GM03348 (cell line): Measurements from ENCODE around the gene LTBP2.
"Not testable (repeated sequence)": the region's sequence is repeated elsewhere in the genome, so short reads cannot be mapped to it uniquely, and the experiment has no call there.

Experiments used
- DNase-seq: peaks from one replicate; pipeline ENCODE4 v3.0.0; 2012; ENCODE audit warnings: low spot score

Gene LTBP2

DNA sequence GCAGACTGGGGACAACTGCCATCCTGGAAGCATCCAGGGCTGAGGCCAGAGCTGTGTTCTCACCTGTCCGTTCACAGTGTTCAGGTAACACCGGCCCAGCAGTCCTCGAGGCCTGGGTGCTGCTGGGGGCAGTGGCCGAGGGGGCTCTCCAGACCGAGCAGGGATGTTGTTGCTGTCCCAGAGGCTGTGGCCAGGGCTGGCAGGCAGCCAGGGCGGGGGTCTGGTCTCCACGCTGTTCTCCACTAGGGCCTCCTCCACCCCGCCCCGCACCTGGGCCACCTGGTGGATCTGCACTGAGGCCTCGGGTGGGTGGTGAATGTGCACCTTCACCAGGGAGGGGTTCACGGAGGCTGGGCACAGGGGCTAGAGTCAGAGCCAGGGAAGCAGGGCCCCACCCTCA, 61.0 kb downstream of the LTBP2 start:
- no peak for DNase-seq

GRCh38 chr14:74550071-74550470, 62.0 kb downstream of the LTBP2 start:
- DNase-seq, result no peak

GRCh38 chr14:74549588-74549987, 62.4 kb downstream of the LTBP2 start:
- DNase-seq, result no peak

DNA sequence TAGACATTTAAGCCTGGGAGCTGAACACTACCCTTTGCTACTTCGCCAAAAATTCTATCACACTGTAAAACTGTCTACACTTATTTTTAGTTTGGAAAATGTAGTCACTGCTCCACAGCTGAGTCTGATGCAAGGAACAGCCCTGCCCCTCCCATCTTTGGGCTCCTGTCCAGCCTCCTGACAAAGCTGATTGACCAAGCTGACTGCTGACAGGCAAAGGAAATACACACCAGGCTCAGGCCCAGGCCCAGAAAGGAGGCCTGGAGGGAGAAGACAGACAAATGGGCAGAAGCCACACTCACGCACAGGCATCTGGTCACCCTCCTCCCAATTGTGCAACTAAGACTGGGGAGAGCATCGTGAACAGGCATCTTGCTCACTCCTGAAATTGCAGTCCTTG, 63.2 kb downstream of the LTBP2 start:
- peak; percentile 68 for DNase-seq

DNA sequence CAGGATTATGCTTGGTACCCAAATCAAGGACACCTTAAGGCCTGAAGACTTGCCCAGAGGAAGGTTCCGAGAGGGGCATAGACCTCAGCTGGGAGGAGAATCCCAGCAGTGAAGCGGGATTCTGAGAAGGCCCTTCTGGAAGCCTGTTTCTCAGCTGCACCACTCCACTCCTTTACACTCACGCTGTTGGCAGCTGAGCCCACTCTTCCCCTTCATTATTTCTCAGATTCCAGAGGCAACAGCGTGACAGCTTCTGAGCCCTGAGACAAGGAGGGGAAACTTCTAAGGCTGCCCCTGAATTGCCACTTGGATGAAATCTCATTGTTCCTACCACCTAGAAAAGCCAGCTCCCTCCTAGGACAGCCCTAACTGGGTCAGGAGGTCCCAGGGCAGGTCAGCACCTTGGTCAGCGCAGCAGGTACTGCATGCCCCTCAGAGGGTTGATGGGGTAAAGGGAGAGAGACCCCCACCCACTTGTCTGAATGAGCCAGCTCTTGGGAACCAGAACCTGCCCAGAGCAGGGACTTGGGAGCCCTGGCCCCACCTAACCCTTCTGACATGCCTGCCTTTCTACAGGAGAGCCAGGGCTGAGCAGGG, 64.6 kb downstream of the LTBP2 start:
- DNase-seq, result no peak

- no peak for DNase-seq
Measured at GRCh38 chr14:74546416-74546815, 65.6 kb downstream of the LTBP2 start.

DNA sequence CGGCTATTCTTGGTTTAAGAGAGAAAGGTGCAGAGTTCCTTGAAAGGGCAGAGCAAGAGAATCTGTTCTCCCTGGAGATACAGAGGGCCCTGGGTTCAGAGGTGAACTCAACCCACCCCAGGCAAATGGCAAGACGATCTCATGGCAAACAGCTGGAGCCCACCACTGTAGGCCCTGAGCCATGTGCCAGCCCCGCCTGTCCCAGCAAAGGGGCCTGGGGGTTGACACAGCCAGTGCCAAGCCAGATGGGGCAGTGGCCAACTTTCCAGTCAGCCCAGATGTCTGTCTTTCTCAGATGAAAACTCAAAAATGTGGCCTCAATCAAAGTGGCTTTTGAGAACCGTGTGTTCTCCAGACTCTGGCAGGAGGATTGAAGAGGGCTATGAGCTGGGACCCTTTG, 66.7 kb downstream of the LTBP2 start:
- DNase-seq, result no peak

DNA sequence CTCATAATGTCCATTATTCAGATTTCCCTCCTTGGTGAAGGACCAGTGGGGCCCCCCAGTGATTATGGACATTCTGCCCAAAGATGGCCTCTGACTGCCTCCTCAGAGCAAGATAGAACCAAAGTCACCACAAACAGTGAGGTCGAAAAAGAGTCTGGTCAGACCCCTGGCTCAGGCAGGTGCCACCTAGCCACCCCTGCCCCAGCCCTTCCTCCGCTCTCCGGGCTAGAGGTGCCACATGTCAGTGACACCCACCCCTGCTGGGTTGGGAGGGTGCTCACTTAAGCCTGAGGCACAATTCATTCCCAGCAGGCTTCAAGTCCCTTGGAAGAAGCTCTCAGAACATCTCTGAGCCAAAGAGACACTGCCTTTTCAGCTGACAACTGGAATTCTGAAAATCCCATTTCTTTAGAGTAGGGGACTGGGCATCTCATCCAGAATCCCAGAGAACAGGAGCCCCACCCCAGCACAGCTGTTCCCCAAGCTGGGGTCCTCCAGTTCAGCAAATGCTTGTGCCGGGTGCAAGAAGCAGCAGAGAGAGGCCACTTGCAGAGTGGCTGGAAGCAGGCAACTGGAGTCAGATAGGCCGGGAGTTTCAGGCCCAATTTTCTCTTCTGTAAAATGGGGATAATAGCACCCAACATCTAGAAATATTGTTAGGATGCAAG, 68.1 kb downstream of the LTBP2 start:
- no peak for DNase-seq

GRCh38 chr14:74542056-74542685, 69.9 kb downstream of the LTBP2 start:
- no peak for DNase-seq

- DNase-seq, result no peak
Measured at GRCh38 chr14:74541225-74541624, 70.8 kb downstream of the LTBP2 start.

DNA sequence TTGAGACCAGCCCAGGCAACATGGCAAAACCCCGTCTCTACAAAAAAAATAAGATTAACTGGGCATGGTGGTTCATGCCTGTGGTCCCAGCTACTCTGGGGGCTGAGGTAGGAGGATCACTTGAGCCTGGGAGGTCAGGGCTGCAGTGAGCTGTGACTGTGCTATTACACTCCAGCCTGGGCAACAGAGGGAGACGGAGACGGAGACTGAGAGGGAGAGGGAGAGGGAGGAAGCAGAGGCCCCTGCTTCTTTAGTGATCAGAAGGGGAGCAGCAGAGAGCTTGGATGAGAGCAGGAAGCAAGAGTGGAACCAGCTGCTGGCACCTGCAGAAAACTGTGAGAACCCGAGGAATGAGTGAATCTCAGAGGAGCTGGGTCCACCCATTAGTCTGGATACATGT, 72.5 kb downstream of the LTBP2 start:
- no peak for DNase-seq

GRCh38 chr14:74538411-74539391, 73.3 kb downstream of the LTBP2 start:
- DNase-seq, result no peak

DNA sequence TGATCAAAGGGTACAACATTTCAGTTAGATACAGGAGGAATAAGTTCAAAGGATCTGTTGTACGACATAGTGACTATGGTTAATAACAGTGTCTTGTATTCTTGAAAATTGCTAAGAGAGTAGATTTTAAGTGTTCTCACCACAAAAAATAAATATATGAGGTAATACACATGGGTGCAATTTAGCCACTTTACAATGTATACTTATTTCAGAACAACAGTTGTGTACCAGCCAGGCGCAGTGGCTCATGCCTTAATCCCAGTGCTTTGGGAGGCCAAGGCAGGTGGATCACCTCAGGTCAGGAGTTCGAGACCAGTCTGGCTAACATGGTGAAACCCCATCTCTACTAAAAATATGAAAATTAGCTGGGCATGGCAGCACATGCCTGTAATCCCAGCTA, 75.7 kb downstream of the LTBP2 start:
- DNase-seq, result not testable (repeated sequence)

DNA sequence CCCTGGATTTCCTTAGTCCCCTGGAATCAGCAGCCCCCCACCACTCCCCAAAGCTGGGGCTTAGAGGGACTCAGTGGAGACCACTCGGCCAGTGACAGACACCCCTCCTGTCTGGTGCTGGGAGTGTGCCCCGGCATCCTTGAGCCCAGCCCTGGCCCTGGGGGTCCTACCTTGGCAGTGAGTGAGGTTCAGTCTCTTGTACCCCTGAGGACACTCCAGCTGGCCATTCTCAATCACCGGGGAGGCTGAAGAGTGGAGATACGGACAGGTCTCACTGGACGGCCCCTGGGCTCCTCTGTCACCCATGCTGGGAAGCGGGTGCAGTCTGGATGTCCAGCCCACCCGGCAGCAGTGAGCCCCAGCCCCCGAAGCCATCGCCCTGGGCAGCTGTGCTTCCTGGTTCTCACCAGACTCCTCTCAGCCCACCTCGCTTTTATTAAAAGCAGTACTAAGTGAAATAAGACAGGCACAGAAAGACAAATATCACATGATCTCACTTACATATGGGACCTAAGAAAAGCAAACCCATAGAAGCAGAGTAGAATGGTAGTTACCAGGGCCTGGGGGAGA, 76.2 kb downstream of the LTBP2 start:
- DNase-seq, result no peak

- DNase-seq, result no peak
Measured at GRCh38 chr14:74533576-74533975, 78.5 kb downstream of the LTBP2 start.

DNA sequence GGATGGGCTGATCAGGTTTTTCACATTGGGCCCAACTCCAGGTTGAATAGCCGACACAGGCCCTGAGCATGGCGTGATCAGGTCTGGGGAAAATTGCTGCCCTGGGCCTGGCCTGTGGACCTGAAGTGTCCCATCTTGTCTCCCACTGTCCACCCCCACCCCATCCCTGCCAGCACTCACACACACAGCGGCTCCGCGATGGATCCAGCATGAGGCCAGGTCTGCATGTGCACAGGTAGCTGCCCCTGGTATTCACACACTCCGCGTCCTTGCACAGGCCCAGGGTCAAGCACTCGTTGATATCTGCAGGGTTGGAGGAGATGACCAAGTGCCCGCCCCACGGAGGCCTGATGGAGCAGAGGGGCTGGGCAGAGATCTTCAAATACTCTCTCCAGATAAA, 79.8 kb downstream of the LTBP2 start:
- DNase-seq, result no peak

- DNase-seq, result peak; percentile 63
Measured at GRCh38 chr14:74531467-74531866, 80.6 kb downstream of the LTBP2 start.

DNA sequence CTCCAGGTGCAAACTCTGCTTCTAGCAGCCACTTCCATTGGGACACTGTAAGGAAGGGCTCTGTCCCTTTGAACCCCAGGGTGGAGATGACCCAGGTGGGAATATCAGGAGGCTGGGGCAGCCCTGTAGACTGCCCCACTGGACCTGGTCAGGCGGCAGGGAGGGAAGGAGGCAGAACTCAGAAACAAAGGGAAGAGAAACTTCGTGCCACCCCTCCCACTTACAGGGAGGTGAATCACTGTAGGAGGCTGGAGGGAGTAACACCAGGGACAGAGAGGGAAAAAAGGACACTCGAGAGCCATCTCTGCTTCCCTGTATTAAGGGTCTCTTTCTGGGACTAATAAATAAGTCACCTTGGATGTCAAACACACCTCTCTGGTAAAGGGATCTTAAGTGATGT, 81.0 kb downstream of the LTBP2 start:
- DNase-seq, result no peak

- DNase-seq, result no peak
Measured at GRCh38 chr14:74528886-74529285, 83.2 kb downstream of the LTBP2 start.

DNA sequence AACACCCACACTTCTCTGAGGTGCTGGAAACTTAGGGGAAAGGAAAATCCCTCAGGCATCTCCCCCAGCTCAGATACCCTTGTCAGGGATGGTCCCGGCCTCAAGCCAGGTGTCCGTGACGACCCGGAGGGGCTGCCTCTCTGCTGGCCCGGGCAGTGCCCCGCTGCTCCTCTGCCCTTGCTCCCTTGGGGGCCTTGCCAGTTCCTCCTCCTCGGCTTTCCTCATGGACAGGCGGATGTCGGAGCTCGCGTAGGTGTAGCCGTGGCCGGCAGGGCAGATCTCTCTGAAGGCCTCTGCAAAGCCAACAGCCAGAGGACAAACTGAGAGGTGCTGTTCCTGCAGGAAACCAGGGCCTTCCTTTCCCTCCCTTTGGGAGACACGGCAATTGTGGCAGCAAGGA, 83.6 kb downstream of the LTBP2 start:
- DNase-seq, result no peak

DNA sequence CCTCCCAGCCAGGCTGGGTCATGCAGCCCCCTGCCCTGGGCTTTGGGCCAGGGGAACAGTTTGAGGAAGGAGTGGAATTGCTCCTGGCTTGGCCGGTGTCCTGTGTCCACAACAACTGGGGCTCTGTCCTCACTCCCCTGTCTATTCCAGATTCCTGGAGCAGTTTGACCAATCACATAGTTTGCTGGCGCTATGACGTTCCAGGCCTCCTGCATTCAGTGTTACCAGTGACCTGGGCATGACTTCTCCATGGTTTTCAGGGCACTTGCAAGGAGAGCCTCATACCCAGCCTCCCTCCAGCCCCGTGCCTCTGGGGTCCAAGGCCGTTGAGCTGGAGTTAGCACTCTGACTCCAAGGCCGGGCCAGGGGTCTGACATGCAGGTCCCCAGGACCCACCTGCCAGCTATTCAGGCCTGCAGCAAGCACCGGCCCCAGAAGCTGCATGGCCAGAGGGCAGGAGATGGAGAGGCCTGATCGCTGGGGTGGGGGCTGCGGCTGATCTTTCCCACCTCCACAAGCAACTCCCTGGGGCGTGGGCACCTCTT, 84.2 kb downstream of the LTBP2 start:
- no peak for DNase-seq
